ENCODE results near the gene IGSF21. TPM values are rescaled to one million over a fixed set of nuclear protein-coding genes. Genes with fewer than 3 reads are reported as not detected.

Gene IGSF21
- total RNA-seq, 1 experiment from 2014 or later: 30.5 TPM

GRCh38 chr1:18205319-18205718 lies 97.7 kb downstream of the IGSF21 start (continued):
- TF ChIP-seq, protein P1, sequence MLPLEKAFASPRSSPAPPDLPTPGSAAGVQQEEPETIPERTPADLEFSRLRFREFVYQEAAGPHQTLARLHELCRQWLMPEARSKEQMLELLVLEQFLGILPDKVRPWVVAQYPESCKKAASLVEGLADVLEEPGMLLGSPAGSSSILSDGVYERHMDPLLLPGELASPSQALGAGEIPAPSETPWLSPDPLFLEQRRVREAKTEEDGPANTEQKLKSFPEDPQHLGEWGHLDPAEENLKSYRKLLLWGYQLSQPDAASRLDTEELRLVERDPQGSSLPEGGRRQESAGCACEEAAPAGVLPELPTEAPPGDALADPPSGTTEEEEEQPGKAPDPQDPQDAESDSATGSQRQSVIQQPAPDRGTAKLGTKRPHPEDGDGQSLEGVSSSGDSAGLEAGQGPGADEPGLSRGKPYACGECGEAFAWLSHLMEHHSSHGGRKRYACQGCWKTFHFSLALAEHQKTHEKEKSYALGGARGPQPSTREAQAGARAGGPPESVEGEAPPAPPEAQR (CRISPR knock-in tag; IDR thresholded peaks at IDR 0.05): no peak
- TF ChIP-seq ZNF138 (CRISPR knock-in tag; conservative IDR thresholded peaks at IDR 0.05) (no peak), CBFB (CRISPR knock-in tag; IDR thresholded peaks at IDR 0.05; ENCODE audit: low read depth) (no peak), JAZF1 (CRISPR knock-in tag; IDR thresholded peaks at IDR 0.05) (no peak), GABPB1 (CRISPR knock-in tag; IDR thresholded peaks at IDR 0.05) (no peak), SMAD4 (CRISPR knock-in tag; IDR thresholded peaks at IDR 0.05) (no peak), NFATC4 (CRISPR knock-in tag; IDR thresholded peaks at IDR 0.05) (no peak), SMAD3 (CRISPR knock-in tag; IDR thresholded peaks at IDR 0.05; ENCODE audit: borderline replicate concordance) (no peak), NR1H2 (CRISPR knock-in tag; IDR thresholded peaks at IDR 0.05) (no peak)
- TF ChIP-seq, protein P2, sequence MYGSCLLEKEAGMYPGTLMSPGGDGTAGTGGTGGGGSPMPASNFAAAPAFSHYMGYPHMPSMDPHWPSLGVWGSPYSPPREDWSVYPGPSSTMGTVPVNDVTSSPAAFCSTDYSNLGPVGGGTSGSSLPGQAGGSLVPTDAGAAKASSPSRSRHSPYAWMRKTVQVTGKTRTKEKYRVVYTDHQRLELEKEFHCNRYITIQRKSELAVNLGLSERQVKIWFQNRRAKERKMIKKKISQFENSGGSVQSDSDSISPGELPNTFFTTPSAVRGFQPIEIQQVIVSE (CRISPR knock-in tag; IDR thresholded peaks at IDR 0.05; ENCODE audit: borderline replicate concordance): no peak
- TF ChIP-seq, protein P3, sequence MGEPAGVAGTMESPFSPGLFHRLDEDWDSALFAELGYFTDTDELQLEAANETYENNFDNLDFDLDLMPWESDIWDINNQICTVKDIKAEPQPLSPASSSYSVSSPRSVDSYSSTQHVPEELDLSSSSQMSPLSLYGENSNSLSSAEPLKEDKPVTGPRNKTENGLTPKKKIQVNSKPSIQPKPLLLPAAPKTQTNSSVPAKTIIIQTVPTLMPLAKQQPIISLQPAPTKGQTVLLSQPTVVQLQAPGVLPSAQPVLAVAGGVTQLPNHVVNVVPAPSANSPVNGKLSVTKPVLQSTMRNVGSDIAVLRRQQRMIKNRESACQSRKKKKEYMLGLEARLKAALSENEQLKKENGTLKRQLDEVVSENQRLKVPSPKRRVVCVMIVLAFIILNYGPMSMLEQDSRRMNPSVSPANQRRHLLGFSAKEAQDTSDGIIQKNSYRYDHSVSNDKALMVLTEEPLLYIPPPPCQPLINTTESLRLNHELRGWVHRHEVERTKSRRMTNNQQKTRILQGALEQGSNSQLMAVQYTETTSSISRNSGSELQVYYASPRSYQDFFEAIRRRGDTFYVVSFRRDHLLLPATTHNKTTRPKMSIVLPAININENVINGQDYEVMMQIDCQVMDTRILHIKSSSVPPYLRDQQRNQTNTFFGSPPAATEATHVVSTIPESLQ (CRISPR knock-in tag; IDR thresholded peaks at IDR 0.05): no peak

DNA sequence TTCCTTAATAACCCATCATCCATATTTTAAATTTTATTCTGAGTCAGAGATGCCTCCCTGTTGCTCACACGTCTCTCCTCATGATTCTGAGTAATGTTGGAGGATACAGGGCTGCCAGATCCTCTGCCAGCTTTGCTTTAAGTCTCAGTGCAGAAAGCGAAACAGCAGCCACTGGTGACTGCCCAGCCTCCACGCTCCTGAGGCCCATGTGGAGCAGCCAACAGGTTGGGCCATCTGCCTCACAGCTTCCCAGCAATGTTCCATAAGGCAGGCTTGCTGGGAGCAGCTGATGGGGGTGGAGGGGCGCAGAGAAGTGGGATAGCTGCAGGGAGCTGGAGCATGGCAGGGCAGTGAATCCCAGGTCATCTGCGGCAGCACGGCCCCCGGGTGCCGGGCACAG lies 104.2 kb downstream of the IGSF21 start:
- CTCF ChIA-PET: interaction anchor here (1.0 to 3.5 kb wide), 3 partner anchors 23 to 87 kb away, joined by 4 to 21 read pairs (median 4); no protein-coding TSS in a partner anchor
- H3K27me3 Mint-ChIP-seq (ENCODE audit: low read depth): no peaks in the 10 kb centered on the region
- H3K9me3 Mint-ChIP-seq: peaks cover 6% of the 10 kb centered on the region
- no peak overlapping the region for H3K4me3 Mint-ChIP-seq
- H3K4me1 Mint-ChIP-seq: peaks cover 44% of the 10 kb centered on the region
- TF ChIP-seq, protein P4, sequence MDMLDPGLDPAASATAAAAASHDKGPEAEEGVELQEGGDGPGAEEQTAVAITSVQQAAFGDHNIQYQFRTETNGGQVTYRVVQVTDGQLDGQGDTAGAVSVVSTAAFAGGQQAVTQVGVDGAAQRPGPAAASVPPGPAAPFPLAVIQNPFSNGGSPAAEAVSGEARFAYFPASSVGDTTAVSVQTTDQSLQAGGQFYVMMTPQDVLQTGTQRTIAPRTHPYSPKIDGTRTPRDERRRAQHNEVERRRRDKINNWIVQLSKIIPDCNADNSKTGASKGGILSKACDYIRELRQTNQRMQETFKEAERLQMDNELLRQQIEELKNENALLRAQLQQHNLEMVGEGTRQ (CRISPR knock-in tag; IDR thresholded peaks at IDR 0.05): no peak
- TF ChIP-seq GABPB1 (CRISPR knock-in tag; IDR thresholded peaks at IDR 0.05) (no peak), NR1H2 (CRISPR knock-in tag; IDR thresholded peaks at IDR 0.05) (no peak), ZNF232 (CRISPR knock-in tag; IDR thresholded peaks at IDR 0.05) (no peak), ATF2 (CRISPR knock-in tag; IDR thresholded peaks at IDR 0.05; ENCODE audit: borderline replicate concordance, low read depth) (no peak), TP53 (CRISPR knock-in tag; IDR thresholded peaks at IDR 0.05) (no peak)
- POLR2A ChIA-PET: no interaction called here
- H3K27ac Mint-ChIP-seq: peak overlapping the region; percentile 45; the same call in 1 of the 2 replicates
- DNase-seq (ENCODE audit: low spot score) (no peak), ATAC-seq (no peak)
- peaks cover 4% of the 10 kb centered on the region for H3K36me3 Mint-ChIP-seq

DNA sequence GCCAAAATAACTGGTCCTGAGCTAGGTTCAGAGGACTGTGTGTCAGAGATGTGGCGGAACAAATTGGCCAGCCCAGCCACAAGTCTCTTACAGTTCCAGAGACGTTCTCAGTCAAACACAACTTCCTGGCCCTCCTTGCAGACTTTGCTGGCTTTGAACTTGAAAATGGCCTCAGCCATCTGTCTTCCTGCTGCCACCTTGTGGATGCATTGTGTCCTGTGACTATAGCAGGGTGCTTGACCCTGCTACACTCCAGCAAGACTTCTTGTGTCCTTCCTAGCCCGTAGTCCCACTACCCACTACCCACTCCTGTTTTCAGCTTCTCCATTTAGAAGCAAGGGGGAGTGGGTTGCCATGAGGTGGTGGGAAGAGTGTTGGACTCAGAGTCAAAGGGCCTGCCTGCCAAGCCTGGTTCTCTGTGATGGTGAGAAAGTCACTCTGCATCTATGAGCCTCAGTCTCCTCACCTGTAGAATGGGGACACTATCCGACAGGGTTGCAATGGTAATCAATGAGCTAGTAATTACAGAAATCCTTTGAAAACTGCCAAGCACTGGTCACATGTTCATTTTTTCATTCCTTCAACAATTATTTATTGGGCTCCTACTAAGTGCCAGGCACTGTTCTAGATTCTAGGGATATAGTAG lies 109.9 kb downstream of the IGSF21 start:
- DNase-seq (ENCODE audit: low spot score): peak; percentile 65
- POLR2A ChIA-PET: no interaction called here
- CTCF ChIA-PET: interaction anchor here (3.1 to 3.9 kb wide), 2 partner anchors 14 to 17 kb away, joined by 18 to 21 read pairs; no protein-coding TSS in a partner anchor
- no peak overlapping the region for H3K27ac Mint-ChIP-seq
- ATAC-seq: peak; percentile 83
- H3K27me3 Mint-ChIP-seq (ENCODE audit: low read depth): peaks cover 3% of the 10 kb centered on the region; the same call in 1 of the 2 replicates
- no peaks in the 10 kb centered on the region for H3K36me3 Mint-ChIP-seq
- H3K9me3 Mint-ChIP-seq: peaks cover 9% of the 10 kb centered on the region
- H3K4me3 Mint-ChIP-seq: no peak overlapping the region
- peaks cover 10% of the 10 kb centered on the region for H3K4me1 Mint-ChIP-seq
- no peak for TF ChIP-seq TP53 (CRISPR knock-in tag; IDR thresholded peaks at IDR 0.05)
- no peak for TF ChIP-seq FOXJ3 (CRISPR knock-in tag; IDR thresholded peaks at IDR 0.05; ENCODE audit: borderline replicate concordance)
- TF ChIP-seq, protein P5, sequence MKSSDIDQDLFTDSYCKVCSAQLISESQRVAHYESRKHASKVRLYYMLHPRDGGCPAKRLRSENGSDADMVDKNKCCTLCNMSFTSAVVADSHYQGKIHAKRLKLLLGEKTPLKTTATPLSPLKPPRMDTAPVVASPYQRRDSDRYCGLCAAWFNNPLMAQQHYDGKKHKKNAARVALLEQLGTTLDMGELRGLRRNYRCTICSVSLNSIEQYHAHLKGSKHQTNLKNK (CRISPR knock-in tag; IDR thresholded peaks at IDR 0.05): no peak
- no peak for TF ChIP-seq ZNF121 (CRISPR knock-in tag; IDR thresholded peaks at IDR 0.05)
- TF ChIP-seq, protein P6, sequence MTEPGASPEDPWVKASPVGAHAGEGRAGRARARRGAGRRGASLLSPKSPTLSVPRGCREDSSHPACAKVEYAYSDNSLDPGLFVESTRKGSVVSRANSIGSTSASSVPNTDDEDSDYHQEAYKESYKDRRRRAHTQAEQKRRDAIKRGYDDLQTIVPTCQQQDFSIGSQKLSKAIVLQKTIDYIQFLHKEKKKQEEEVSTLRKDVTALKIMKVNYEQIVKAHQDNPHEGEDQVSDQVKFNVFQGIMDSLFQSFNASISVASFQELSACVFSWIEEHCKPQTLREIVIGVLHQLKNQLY (CRISPR knock-in tag; IDR thresholded peaks at IDR 0.05): no peak
- no peak for TF ChIP-seq NFYB (CRISPR knock-in tag; conservative IDR thresholded peaks at IDR 0.05; ENCODE audit: low read depth)
- TF ChIP-seq NR1H2 (CRISPR knock-in tag; IDR thresholded peaks at IDR 0.05): no peak

Data from WTC11 (cell line).